ENCODE results near the gene ZNRF1.

DNA sequence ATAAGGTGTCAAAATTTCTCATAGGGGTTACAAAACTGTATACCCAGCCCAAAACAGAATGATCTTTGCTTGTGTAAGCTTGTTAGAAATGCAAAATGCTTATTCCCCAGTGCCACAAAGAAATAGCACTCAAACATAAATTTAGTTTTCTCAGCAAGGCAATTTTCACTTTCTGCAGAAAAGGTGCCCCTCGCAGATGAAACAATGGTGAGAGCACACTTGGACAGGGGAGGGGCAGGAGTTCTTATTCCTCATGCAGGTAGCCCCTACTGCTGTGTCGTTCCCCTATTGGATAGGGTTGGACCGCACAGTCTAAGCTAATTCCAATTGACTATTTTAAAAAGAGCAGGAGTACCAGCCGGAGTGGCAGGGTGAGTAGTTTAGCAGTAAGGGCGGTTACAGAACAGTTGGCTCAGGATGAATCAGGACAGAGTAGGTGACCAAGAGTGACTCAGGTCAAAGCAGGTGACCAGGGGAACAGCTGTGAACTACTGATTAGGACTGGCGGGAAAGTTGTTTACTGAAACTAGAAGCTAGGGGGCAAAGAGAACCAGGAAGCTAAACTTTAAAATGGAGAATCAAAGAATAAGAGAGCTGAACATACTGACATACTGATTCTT is 123.2 kb downstream of the ZNRF1 start:
- TF ChIP-seq FOSL1 (IDR thresholded peaks at IDR 0.05; ENCODE audit: insufficient read depth, low read depth, low read length) (no peak), CTCF (IDR thresholded peaks at IDR 0.05; ENCODE audit: control extremely low read depth in 1 of 3, insufficient read depth in 1 of 3, low read depth in 1 of 3, low read length in 3 of 3) (no peak), POLR2A (IDR thresholded peaks at IDR 0.05; ENCODE audit: control extremely low read depth in 1 of 2, low read depth in 2 of 2, low read length in 2 of 2) (no peak), PHF8 (conservative IDR thresholded peaks at IDR 0.05; ENCODE audit: low read depth, low read length) (no peak), RXRA (IDR thresholded peaks at IDR 0.05; ENCODE audit: insufficient read depth, low read depth, low read length) (no peak), SAP30 (IDR thresholded peaks at IDR 0.05; ENCODE audit: insufficient read depth, insufficient replicate concordance, low read length) (no peak), SP2 (IDR thresholded peaks at IDR 0.05; ENCODE audit: low read length) (no peak), RAD21 (IDR thresholded peaks at IDR 0.05 in 1 of 2, conservative IDR thresholded peaks at IDR 0.05 in 1 of 2; ENCODE audit: low read depth in 2 of 2, low read length in 2 of 2) (no peak), GTF2F1 (IDR thresholded peaks at IDR 0.05; ENCODE audit: borderline replicate concordance, low read depth, low read length) (no peak), BACH1 (IDR thresholded peaks at IDR 0.05; ENCODE audit: low read length) (no peak), TAF1 (IDR thresholded peaks at IDR 0.05; ENCODE audit: low read depth, low read length) (no peak)
- TF ChIP-seq, protein P1, sequence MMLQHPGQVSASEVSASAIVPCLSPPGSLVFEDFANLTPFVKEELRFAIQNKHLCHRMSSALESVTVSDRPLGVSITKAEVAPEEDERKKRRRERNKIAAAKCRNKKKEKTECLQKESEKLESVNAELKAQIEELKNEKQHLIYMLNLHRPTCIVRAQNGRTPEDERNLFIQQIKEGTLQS (IDR thresholded peaks at IDR 0.05; ENCODE audit: insufficient read depth, low read depth, low read length): no peak

All from H1 (cell line).